DND-41 (cell line): ENCODE results near the gene HPCAL1.

Experiments
- EZH2 ChIP-seq: IDR thresholded peaks from 3 replicates; pipeline ENCODE4 v1.6.1; 2012; ENCODE audit warnings: borderline replicate concordance, low read depth, mild to moderate bottlenecking, moderate library complexity, low read length, inconsistent platforms; ENCODE audit not compliant: severe bottlenecking
- TF ChIP-seq, protein P1 (sequence below): IDR thresholded peaks from 2 replicates; pipeline ENCODE4 v1.5.1; 2012; ENCODE audit warnings: borderline replicate concordance, low read length, moderate library complexity, mild to moderate bottlenecking; ENCODE audit not compliant: poor library complexity, severe bottlenecking; ENCODE audit errors: extremely low read depth

DNA sequence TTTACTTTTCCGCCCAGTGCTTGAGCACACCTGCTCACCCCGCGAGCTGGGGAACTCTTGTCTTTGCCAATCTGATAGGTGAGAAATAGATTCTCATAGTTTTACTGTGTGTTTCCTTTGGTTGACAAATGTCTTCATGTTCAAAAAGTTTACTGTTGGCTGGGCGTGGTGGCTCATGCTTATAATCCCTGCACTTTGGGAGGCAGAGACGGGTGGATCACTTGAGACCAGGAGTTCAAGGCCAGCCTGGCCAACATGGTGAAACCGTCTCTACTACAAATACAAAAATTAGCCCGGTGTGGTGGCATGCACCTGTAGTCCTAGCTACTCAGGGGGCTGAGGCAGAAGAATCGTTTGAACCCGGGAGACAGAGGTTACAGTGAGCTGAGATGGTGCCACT is 135.1 kb downstream of the HPCAL1 start:
- TF ChIP-seq, protein P1, sequence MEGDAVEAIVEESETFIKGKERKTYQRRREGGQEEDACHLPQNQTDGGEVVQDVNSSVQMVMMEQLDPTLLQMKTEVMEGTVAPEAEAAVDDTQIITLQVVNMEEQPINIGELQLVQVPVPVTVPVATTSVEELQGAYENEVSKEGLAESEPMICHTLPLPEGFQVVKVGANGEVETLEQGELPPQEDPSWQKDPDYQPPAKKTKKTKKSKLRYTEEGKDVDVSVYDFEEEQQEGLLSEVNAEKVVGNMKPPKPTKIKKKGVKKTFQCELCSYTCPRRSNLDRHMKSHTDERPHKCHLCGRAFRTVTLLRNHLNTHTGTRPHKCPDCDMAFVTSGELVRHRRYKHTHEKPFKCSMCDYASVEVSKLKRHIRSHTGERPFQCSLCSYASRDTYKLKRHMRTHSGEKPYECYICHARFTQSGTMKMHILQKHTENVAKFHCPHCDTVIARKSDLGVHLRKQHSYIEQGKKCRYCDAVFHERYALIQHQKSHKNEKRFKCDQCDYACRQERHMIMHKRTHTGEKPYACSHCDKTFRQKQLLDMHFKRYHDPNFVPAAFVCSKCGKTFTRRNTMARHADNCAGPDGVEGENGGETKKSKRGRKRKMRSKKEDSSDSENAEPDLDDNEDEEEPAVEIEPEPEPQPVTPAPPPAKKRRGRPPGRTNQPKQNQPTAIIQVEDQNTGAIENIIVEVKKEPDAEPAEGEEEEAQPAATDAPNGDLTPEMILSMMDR = no peak
- TF ChIP-seq EZH2 = no peak
